SK-N-SH (cell line): Measurements from ENCODE around the gene MAP3K5. TPM values are rescaled to one million over a fixed set of nuclear protein-coding genes. Genes with fewer than 3 reads are reported as not detected.

Source experiments
- CTCF ChIA-PET: fragments of 300-600, 350-600 bp; formaldehyde crosslinking; extraction: SDS; loops from one replicate; lab custom pipeline; 2021; lab: Yijun Ruan, JAX
- POLR2A ChIA-PET: fragments of 350-600 bp; sonication (Branson Sonifier 250); formaldehyde crosslinking; extraction: SDS; loops from one replicate; lab custom pipeline; 2020; ENCODE audit warnings: antibody characterized with exemption, inconsistent platforms; lab: Yijun Ruan, JAX
- DNase-seq: peaks from one replicate; pipeline ENCODE4 v3.0.0; 2012
- H2AFZ ChIP-seq: fragments of 200-600 bp; sonication (generic); 2 replicates; pipeline ENCODE4 v1.8.1; 2016; ENCODE audit warnings: antibody characterized with exemption, mild to moderate bottlenecking, low read depth
- H3F3A ChIP-seq: fragments of 200-600 bp; sonication (generic); replicated peaks from 2 replicates; pipeline ENCODE3; 2016; ENCODE audit warnings: antibody characterized with exemption, mild to moderate bottlenecking; ENCODE audit not compliant: insufficient read depth
- H3K27ac ChIP-seq, 2 experiments: fragments of 200-500 bp in 1 of 2; fragments of 200-600 bp in 1 of 2; sonication (Bioruptor generic) in 1 of 2; sonication (generic), shearing (Covaris generic) in 1 of 2; 2 replicates each; pipeline versions ENCODE4 v1.5.1 to v1.6.1; 2014 to 2016; ENCODE audit warnings: low read depth in 2 of 2, inconsistent platforms in 1 of 2, low read length in 1 of 2, mild to moderate bottlenecking in 1 of 2, mixed read lengths in 1 of 2
- H3K27me3 ChIP-seq: fragments of 200-600 bp; sonication (generic), shearing (Covaris generic); 2 replicates; pipeline ENCODE4 v1.6.1; 2016; ENCODE audit warnings: mixed run types; ENCODE audit not compliant: insufficient read depth
- H3K36me3 ChIP-seq, 2 experiments: fragments of 200-500 bp in 1 of 2; fragments of 200-600 bp in 1 of 2; sonication (Bioruptor generic) in 1 of 2; sonication (generic) in 1 of 2; replicated peaks in 1 of 2; 2 replicates each; pipeline versions ENCODE3 to v1.5.1; 2014 to 2016; ENCODE audit warnings: low read length in 1 of 2, mild to moderate bottlenecking in 1 of 2; ENCODE audit not compliant: insufficient read depth in 2 of 2, control insufficient read depth in 1 of 2
- H3K4me1 ChIP-seq, 2 experiments: fragments of 200-500 bp in 1 of 2; fragments of 200-600 bp in 1 of 2; sonication (Bioruptor generic) in 1 of 2; sonication (generic), shearing (Covaris generic) in 1 of 2; 2 replicates each; pipeline versions ENCODE4 v1.5.1 to v1.6.1; 2014 to 2016; ENCODE audit warnings: low read depth in 1 of 2, low read length in 1 of 2, mixed run types in 1 of 2; ENCODE audit not compliant: insufficient read depth in 2 of 2, control insufficient read depth in 1 of 2
- H3K4me2 ChIP-seq: fragments of 200-600 bp; sonication (generic), shearing (Covaris generic); 2 replicates; pipeline ENCODE4 v1.6.1; 2017; ENCODE audit warnings: mixed run types
- H3K4me3 ChIP-seq, 2 experiments: fragments of 200-500 bp in 1 of 2; fragments of 200-600 bp in 1 of 2; sonication (Bioruptor generic) in 1 of 2; sonication (generic), shearing (Covaris generic) in 1 of 2; 2 replicates each; pipeline versions ENCODE4 v1.5.1 to v1.8.1; 2014 to 2016; ENCODE audit warnings: low read depth in 2 of 2, inconsistent platforms in 1 of 2, low read length in 1 of 2, mild to moderate bottlenecking in 1 of 2, mixed read lengths in 1 of 2, moderate library complexity in 1 of 2
- H3K79me2 ChIP-seq: fragments of 200-600 bp; sonication (generic); 2 replicates; pipeline ENCODE4 v1.8.1; 2017; ENCODE audit warnings: mild to moderate bottlenecking; ENCODE audit not compliant: insufficient read depth
- H3K9ac ChIP-seq: fragments of 200-600 bp; sonication (generic); 2 replicates; pipeline ENCODE4 v1.6.1; 2017; ENCODE audit warnings: mixed run types
- H3K9me2 ChIP-seq: fragments of 200-600 bp; sonication (generic); 2 replicates; pipeline ENCODE4 v1.6.1; 2017; ENCODE audit warnings: mixed run types
- H3K9me3 ChIP-seq: fragments of 200-600 bp; sonication (generic); 2 replicates; pipeline ENCODE4 v1.6.1; 2017; ENCODE audit warnings: mixed run types, mild to moderate bottlenecking, moderate library complexity
- H4K20me1 ChIP-seq: fragments of 200-600 bp; sonication (generic); 2 replicates; pipeline ENCODE4 v1.6.1; 2017; ENCODE audit warnings: mild to moderate bottlenecking, mixed run types; ENCODE audit not compliant: insufficient read depth
- CHD2 ChIP-seq: fragments of 150-350 bp; IDR thresholded peaks from 2 replicates; pipeline ENCODE4 v1.6.1; 2018; ENCODE audit warnings: low read length; ENCODE audit not compliant: partially characterized antibody
- CTCF ChIP-seq: fragments of 200-600 bp; sonication (generic); IDR thresholded peaks from 2 replicates; pipeline ENCODE4 v1.6.1; 2017; ENCODE audit warnings: antibody characterized with exemption, mild to moderate bottlenecking, moderate library complexity
- EP300 ChIP-seq, 2 experiments: IDR thresholded peaks; 2 replicates each; pipeline versions ENCODE4 v1.4.0 to v1.6.1; 2012; ENCODE audit warnings: borderline replicate concordance in 1 of 2, low read depth in 1 of 2, low read length in 1 of 2
- FOXJ3 ChIP-seq: sonication (generic); formaldehyde crosslinking; IDR thresholded peaks from 2 replicates; pipeline ENCODE4 v1.5.1; 2020; ENCODE audit warnings: mild to moderate bottlenecking, missing genetic modification reagents
- GABPA ChIP-seq: IDR thresholded peaks from 2 replicates; pipeline ENCODE4 v1.4.0; 2012; ENCODE audit warnings: low read depth, mild to moderate bottlenecking
- GATA2 ChIP-seq: sonication (generic); formaldehyde crosslinking; IDR thresholded peaks from 2 replicates; pipeline ENCODE4 v1.5.0; 2020; ENCODE audit warnings: mild to moderate bottlenecking, missing genetic modification reagents
- JUND ChIP-seq: IDR thresholded peaks from 2 replicates; pipeline ENCODE4 v1.4.0; 2012
- NRF1 ChIP-seq: IDR thresholded peaks from 2 replicates; pipeline ENCODE4 v1.6.1; 2012; ENCODE audit warnings: low read depth, mild to moderate bottlenecking, low read length
- PBX3 ChIP-seq: IDR thresholded peaks from 2 replicates; pipeline ENCODE4; 2012
- POLR2AphosphoS5 ChIP-seq: IDR thresholded peaks from 2 replicates; pipeline ENCODE4 v1.6.1; 2012; ENCODE audit warnings: low read depth, low read length
- RCOR1 ChIP-seq: fragments of 150-350 bp; IDR thresholded peaks from 2 replicates; pipeline ENCODE4 v1.6.1; 2017; ENCODE audit warnings: antibody characterized with exemption, low read length
- RXRA ChIP-seq: IDR thresholded peaks from 2 replicates; pipeline ENCODE4 v1.4.0; 2012; ENCODE audit warnings: low read depth, mild to moderate bottlenecking, borderline replicate concordance
- SIN3A ChIP-seq: IDR thresholded peaks from 2 replicates; pipeline ENCODE4 v1.6.1; 2012; ENCODE audit warnings: low read depth, mild to moderate bottlenecking, low read length, moderate library complexity, borderline replicate concordance
- SMC3 ChIP-seq: IDR thresholded peaks from 2 replicates; pipeline ENCODE4 v1.6.1; 2012; ENCODE audit warnings: low read depth, low read length, improper control_type of control experiment
- TCF12 ChIP-seq: IDR thresholded peaks from 2 replicates; pipeline ENCODE4 v1.4.0; 2012
- USF1 ChIP-seq: IDR thresholded peaks from 2 replicates; pipeline ENCODE4 v1.4.0; 2012; ENCODE audit warnings: low read depth, borderline replicate concordance
- WGBS: methylation state at CpG from one replicate; pipeline ENCODE4 v1.1.6; 2017; ENCODE audit warnings: low lambda C conversion rate; 5-methylcytosine and 5-hydroxymethylcytosine counted together
- polyA plus RNA-seq, 3 experiments: library from polyadenylated mRNA; depleted of rRNA; stranded (reverse); fragments of >200 nt; gene quantifications; 2 replicates each; pipeline ENCODE4 v1.2.3, GENCODE V29; 2012
- TF ChIP-seq, protein P1 (sequence below): IDR thresholded peaks from 2 replicates; pipeline ENCODE4 v1.6.1; 2012; ENCODE audit warnings: mild to moderate bottlenecking, low read depth, low read length, moderate library complexity

Gene MAP3K5
- polyA plus RNA-seq, 1 of the 3 experiments (the other 2 are of a cell fraction): 1.4 TPM

DNA sequence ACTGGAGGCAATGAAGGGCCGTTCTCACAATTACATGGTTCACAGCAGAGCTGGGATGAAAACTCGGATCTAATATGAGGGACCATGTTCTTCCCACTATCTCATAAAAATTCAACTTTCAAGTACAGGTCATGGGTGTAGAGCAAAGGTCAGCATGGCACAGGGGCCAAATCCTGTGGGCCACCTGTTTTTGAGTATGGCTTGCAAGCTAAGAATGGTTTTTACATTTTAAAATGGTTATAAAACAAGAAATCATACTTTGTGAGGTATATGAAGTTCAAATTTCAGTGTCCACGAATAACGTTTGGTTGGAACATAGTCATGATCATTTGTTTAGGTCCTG, 4.6 kb downstream of the MAP3K5 start:
- H2AFZ ChIP-seq: no peak overlapping the region
- TF ChIP-seq RCOR1 (no peak), POLR2AphosphoS5 (no peak), FOXJ3 (no peak), GABPA (no peak), JUND (no peak)
- TF ChIP-seq, protein P1, sequence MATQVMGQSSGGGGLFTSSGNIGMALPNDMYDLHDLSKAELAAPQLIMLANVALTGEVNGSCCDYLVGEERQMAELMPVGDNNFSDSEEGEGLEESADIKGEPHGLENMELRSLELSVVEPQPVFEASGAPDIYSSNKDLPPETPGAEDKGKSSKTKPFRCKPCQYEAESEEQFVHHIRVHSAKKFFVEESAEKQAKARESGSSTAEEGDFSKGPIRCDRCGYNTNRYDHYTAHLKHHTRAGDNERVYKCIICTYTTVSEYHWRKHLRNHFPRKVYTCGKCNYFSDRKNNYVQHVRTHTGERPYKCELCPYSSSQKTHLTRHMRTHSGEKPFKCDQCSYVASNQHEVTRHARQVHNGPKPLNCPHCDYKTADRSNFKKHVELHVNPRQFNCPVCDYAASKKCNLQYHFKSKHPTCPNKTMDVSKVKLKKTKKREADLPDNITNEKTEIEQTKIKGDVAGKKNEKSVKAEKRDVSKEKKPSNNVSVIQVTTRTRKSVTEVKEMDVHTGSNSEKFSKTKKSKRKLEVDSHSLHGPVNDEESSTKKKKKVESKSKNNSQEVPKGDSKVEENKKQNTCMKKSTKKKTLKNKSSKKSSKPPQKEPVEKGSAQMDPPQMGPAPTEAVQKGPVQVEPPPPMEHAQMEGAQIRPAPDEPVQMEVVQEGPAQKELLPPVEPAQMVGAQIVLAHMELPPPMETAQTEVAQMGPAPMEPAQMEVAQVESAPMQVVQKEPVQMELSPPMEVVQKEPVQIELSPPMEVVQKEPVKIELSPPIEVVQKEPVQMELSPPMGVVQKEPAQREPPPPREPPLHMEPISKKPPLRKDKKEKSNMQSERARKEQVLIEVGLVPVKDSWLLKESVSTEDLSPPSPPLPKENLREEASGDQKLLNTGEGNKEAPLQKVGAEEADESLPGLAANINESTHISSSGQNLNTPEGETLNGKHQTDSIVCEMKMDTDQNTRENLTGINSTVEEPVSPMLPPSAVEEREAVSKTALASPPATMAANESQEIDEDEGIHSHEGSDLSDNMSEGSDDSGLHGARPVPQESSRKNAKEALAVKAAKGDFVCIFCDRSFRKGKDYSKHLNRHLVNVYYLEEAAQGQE: no peak
- TF ChIP-seq, all 33 proteins: peak for 0
- ChIA-PET CTCF (interaction anchor here (1.1 to 11.4 kb wide), 3 partner anchors 9 to 144 kb away, joined by 4 to 214 read pairs (median 5); no protein-coding TSS in a partner anchor), POLR2A (no interaction called here)
- peak overlapping the region in 1 of 2 experiments; percentile 73; a peak in 2 of 4 replicates for H3K27ac ChIP-seq
- peaks cover 79% of the 10 kb centered on the region for H3K79me2 ChIP-seq
- no peak for DNase-seq
- H3K4me1 ChIP-seq: peaks cover 6 to 12% of the 10 kb centered on the region in 2 experiments; a peak in 2 of 4 replicates
- H3K4me3 ChIP-seq: no peak overlapping the region
- no peak overlapping the region for H3K9ac ChIP-seq
- peaks cover 14% of the 10 kb centered on the region for H3F3A ChIP-seq
- H3K4me2 ChIP-seq: peak overlapping the region; percentile 35; the same call in 1 of the 2 replicates
- WGBS: 86% methylated on average over 4 of the region's 4 CpGs
- H3K36me3 ChIP-seq: no peaks in the 10 kb centered on the region
- H3K27me3 ChIP-seq: no peaks in the 10 kb centered on the region
- no peaks in the 10 kb centered on the region for H4K20me1 ChIP-seq
- H3K9me2 ChIP-seq: no peaks in the 10 kb centered on the region
- no peaks in the 10 kb centered on the region for H3K9me3 ChIP-seq

GRCh38 chr6:136786658-136787057, 5.6 kb downstream of the MAP3K5 start:
- peaks cover 6 to 13% of the 10 kb centered on the region in 2 experiments; a peak in 2 of 4 replicates for H3K4me1 ChIP-seq
- no peak for DNase-seq
- no peaks in the 10 kb centered on the region for H3K9me2 ChIP-seq
- H3K4me3 ChIP-seq: no peak overlapping the region
- no peak overlapping the region for H2AFZ ChIP-seq
- no peaks in the 10 kb centered on the region for H3K36me3 ChIP-seq
- no peaks in the 10 kb centered on the region for H3K9me3 ChIP-seq
- H3K9ac ChIP-seq: no peak overlapping the region
- peak overlapping the region in 1 of 2 experiments; percentile 73; a peak in 1 of 4 replicates for H3K27ac ChIP-seq
- ChIA-PET POLR2A (no interaction called here), CTCF (interaction anchor here (0.6 to 11.4 kb wide), 2 partner anchors 142 to 184 kb away, joined by 6 to 214 read pairs; no protein-coding TSS in a partner anchor)
- no peaks in the 10 kb centered on the region for H3K27me3 ChIP-seq
- 98% methylated on average over 6 of the region's 6 CpGs for whole genome bisulfite sequencing
- peak overlapping the region; percentile 35; the same call in 1 of the 2 replicates for H3K4me2 ChIP-seq
- H4K20me1 ChIP-seq: no peaks in the 10 kb centered on the region
- H3F3A ChIP-seq: peaks cover 21% of the 10 kb centered on the region
- peaks cover 80% of the 10 kb centered on the region for H3K79me2 ChIP-seq
- TF ChIP-seq JUND (no peak), CHD2 (no peak), FOXJ3 (no peak), SMC3 (no peak), GATA2 (CRISPR knock-in tag) (no peak), RXRA (no peak), SIN3A (no peak), NRF1 (no peak), CTCF (no peak), GABPA (no peak), USF1 (no peak), EP300 (IDR thresholded peaks at IDR 0.05; ENCODE audit: borderline replicate concordance in 1 of 2, low read depth in 1 of 2, low read length in 1 of 2) (no peak), RCOR1 (no peak), TCF12 (no peak), PBX3 (no peak)
